Activated effector memory CD4-positive, alpha-beta T cell treated with anti-CD3 and anti-CD28 coated beads, Interleukin-2, amount 50 U/mL, for 16 hours (primary cell): ENCODE data around the gene MAPK11.

Experiments used
- DNase-seq: peaks from one replicate; pipeline ENCODE4 v3.0.0-alpha.2; 2020

The MAPK11 gene

GRCh38 chr22:50260434-50260800, 9.8 kb downstream of the MAPK11 start:
- DNase-seq: no peak

GRCh38 chr22:50259302-50259701, 10.9 kb downstream of the MAPK11 start:
- no peak for DNase-seq

GRCh38 chr22:50258361-50259292, 11.6 kb downstream of the MAPK11 start:
- DNase-seq: no peak

GRCh38 chr22:50257451-50258360, 12.5 kb downstream of the MAPK11 start:
- no peak for DNase-seq

GRCh38 chr22:50257041-50257440, 13.1 kb downstream of the MAPK11 start:
- DNase-seq: no peak

GRCh38 chr22:50256258-50256862, 13.8 kb downstream of the MAPK11 start:
- no peak for DNase-seq

GRCh38 chr22:50255607-50256006, 14.6 kb downstream of the MAPK11 start:
- no peak for DNase-seq

GRCh38 chr22:50255099-50255498, 15.1 kb downstream of the MAPK11 start:
- no peak for DNase-seq

GRCh38 chr22:50253941-50254340, 16.2 kb downstream of the MAPK11 start:
- DNase-seq: no peak

GRCh38 chr22:50253046-50253915, 16.9 kb downstream of the MAPK11 start:
- DNase-seq: no peak

GRCh38 chr22:50252082-50253045, 17.8 kb downstream of the MAPK11 start:
- DNase-seq: peak; percentile 90

GRCh38 chr22:50251477-50252081, 18.6 kb downstream of the MAPK11 start:
- no peak for DNase-seq

GRCh38 chr22:50250555-50251476, 19.4 kb downstream of the MAPK11 start, which contains the start of gene HDAC10:
Gene HDAC10 (minus strand): TSS chr22:50251265. CDS start chr22:50251032, 233 bp downstream.
- peak; percentile 92 for DNase-seq

GRCh38 chr22:50250249-50250554, 20.0 kb downstream of the MAPK11 start:
- no peak for DNase-seq

- DNase-seq: no peak
Observed at GRCh38 chr22:50249341-50250248, 20.6 kb downstream of the MAPK11 start.

GRCh38 chr22:50248196-50249081, 21.7 kb downstream of the MAPK11 start:
- DNase-seq: no peak

GRCh38 chr22:50247748-50248147, 22.4 kb downstream of the MAPK11 start:
- peak; percentile 81 for DNase-seq
